SK-N-SH (cell line): ENCODE measurements around the gene ABITRAM. TPM values are rescaled to one million over a fixed set of nuclear protein-coding genes. Genes with fewer than 3 reads are reported as not detected.

Experiments
- CTCF ChIA-PET: fragments of 300-600, 350-600 bp; formaldehyde crosslinking; extraction: SDS; loops from one replicate; lab custom pipeline; 2021; lab: Yijun Ruan, JAX
- POLR2A ChIA-PET: fragments of 350-600 bp; sonication (Branson Sonifier 250); formaldehyde crosslinking; extraction: SDS; loops from one replicate; lab custom pipeline; 2020; ENCODE audit warnings: antibody characterized with exemption, inconsistent platforms; lab: Yijun Ruan, JAX
- DNase-seq: peaks from one replicate; pipeline ENCODE4 v3.0.0; 2012
- H2AFZ ChIP-seq: fragments of 200-600 bp; sonication (generic); 2 replicates; pipeline ENCODE4 v1.8.1; 2016; ENCODE audit warnings: antibody characterized with exemption, mild to moderate bottlenecking, low read depth
- H3F3A ChIP-seq: fragments of 200-600 bp; sonication (generic); replicated peaks from 2 replicates; pipeline ENCODE3; 2016; ENCODE audit warnings: antibody characterized with exemption, mild to moderate bottlenecking; ENCODE audit not compliant: insufficient read depth
- H3K27ac ChIP-seq, 2 experiments: fragments of 200-500 bp in 1 of 2; fragments of 200-600 bp in 1 of 2; sonication (Bioruptor generic) in 1 of 2; sonication (generic), shearing (Covaris generic) in 1 of 2; 2 replicates each; pipeline versions ENCODE4 v1.5.1 to v1.6.1; 2014 to 2016; ENCODE audit warnings: low read depth in 2 of 2, inconsistent platforms in 1 of 2, low read length in 1 of 2, mild to moderate bottlenecking in 1 of 2, mixed read lengths in 1 of 2
- H3K27me3 ChIP-seq: fragments of 200-600 bp; sonication (generic), shearing (Covaris generic); 2 replicates; pipeline ENCODE4 v1.6.1; 2016; ENCODE audit warnings: mixed run types; ENCODE audit not compliant: insufficient read depth
- H3K36me3 ChIP-seq, 2 experiments: fragments of 200-500 bp in 1 of 2; fragments of 200-600 bp in 1 of 2; sonication (Bioruptor generic) in 1 of 2; sonication (generic) in 1 of 2; replicated peaks in 1 of 2; 2 replicates each; pipeline versions ENCODE3 to v1.5.1; 2014 to 2016; ENCODE audit warnings: low read length in 1 of 2, mild to moderate bottlenecking in 1 of 2; ENCODE audit not compliant: insufficient read depth in 2 of 2, control insufficient read depth in 1 of 2
- H3K4me1 ChIP-seq, 2 experiments: fragments of 200-500 bp in 1 of 2; fragments of 200-600 bp in 1 of 2; sonication (Bioruptor generic) in 1 of 2; sonication (generic), shearing (Covaris generic) in 1 of 2; 2 replicates each; pipeline versions ENCODE4 v1.5.1 to v1.6.1; 2014 to 2016; ENCODE audit warnings: low read depth in 1 of 2, low read length in 1 of 2, mixed run types in 1 of 2; ENCODE audit not compliant: insufficient read depth in 2 of 2, control insufficient read depth in 1 of 2
- H3K4me2 ChIP-seq: fragments of 200-600 bp; sonication (generic), shearing (Covaris generic); 2 replicates; pipeline ENCODE4 v1.6.1; 2017; ENCODE audit warnings: mixed run types
- H3K4me3 ChIP-seq, 2 experiments: fragments of 200-500 bp in 1 of 2; fragments of 200-600 bp in 1 of 2; sonication (Bioruptor generic) in 1 of 2; sonication (generic), shearing (Covaris generic) in 1 of 2; 2 replicates each; pipeline versions ENCODE4 v1.5.1 to v1.8.1; 2014 to 2016; ENCODE audit warnings: low read depth in 2 of 2, inconsistent platforms in 1 of 2, low read length in 1 of 2, mild to moderate bottlenecking in 1 of 2, mixed read lengths in 1 of 2, moderate library complexity in 1 of 2
- H3K79me2 ChIP-seq: fragments of 200-600 bp; sonication (generic); 2 replicates; pipeline ENCODE4 v1.8.1; 2017; ENCODE audit warnings: mild to moderate bottlenecking; ENCODE audit not compliant: insufficient read depth
- H3K9ac ChIP-seq: fragments of 200-600 bp; sonication (generic); 2 replicates; pipeline ENCODE4 v1.6.1; 2017; ENCODE audit warnings: mixed run types
- H3K9me2 ChIP-seq: fragments of 200-600 bp; sonication (generic); 2 replicates; pipeline ENCODE4 v1.6.1; 2017; ENCODE audit warnings: mixed run types
- H3K9me3 ChIP-seq: fragments of 200-600 bp; sonication (generic); 2 replicates; pipeline ENCODE4 v1.6.1; 2017; ENCODE audit warnings: mixed run types, mild to moderate bottlenecking, moderate library complexity
- H4K20me1 ChIP-seq: fragments of 200-600 bp; sonication (generic); 2 replicates; pipeline ENCODE4 v1.6.1; 2017; ENCODE audit warnings: mild to moderate bottlenecking, mixed run types; ENCODE audit not compliant: insufficient read depth
- CHD2 ChIP-seq: fragments of 150-350 bp; IDR thresholded peaks from 2 replicates; pipeline ENCODE4 v1.6.1; 2018; ENCODE audit warnings: low read length; ENCODE audit not compliant: partially characterized antibody
- CTCF ChIP-seq: fragments of 200-600 bp; sonication (generic); IDR thresholded peaks from 2 replicates; pipeline ENCODE4 v1.6.1; 2017; ENCODE audit warnings: antibody characterized with exemption, mild to moderate bottlenecking, moderate library complexity
- EZH2phosphoT487 ChIP-seq: fragments of 200-600 bp; sonication (generic); IDR thresholded peaks from 2 replicates; pipeline ENCODE4 v1.6.1; 2017; ENCODE audit warnings: low read depth, mixed run types, mild to moderate bottlenecking, antibody characterized with exemption, moderate library complexity, borderline replicate concordance
- FOXM1 ChIP-seq: IDR thresholded peaks from 2 replicates; pipeline ENCODE4 v1.4.0; 2012; ENCODE audit warnings: low read depth, mild to moderate bottlenecking
- GABPA ChIP-seq: IDR thresholded peaks from 2 replicates; pipeline ENCODE4 v1.4.0; 2012; ENCODE audit warnings: low read depth, mild to moderate bottlenecking
- IRF3 ChIP-seq: fragments of 150-350 bp; IDR thresholded peaks from 2 replicates; pipeline ENCODE4 v1.6.1; 2016; ENCODE audit warnings: mild to moderate bottlenecking, low read depth, low read length
- JUND ChIP-seq: IDR thresholded peaks from 2 replicates; pipeline ENCODE4 v1.4.0; 2012
- MAX ChIP-seq: IDR thresholded peaks from 2 replicates; pipeline ENCODE4 v1.4.0; 2012; ENCODE audit warnings: low read depth
- NFIC ChIP-seq: IDR thresholded peaks from 2 replicates; pipeline ENCODE4 v1.4.0; 2012; ENCODE audit warnings: borderline replicate concordance
- NRF1 ChIP-seq: IDR thresholded peaks from 2 replicates; pipeline ENCODE4 v1.6.1; 2012; ENCODE audit warnings: low read depth, mild to moderate bottlenecking, low read length
- PBX3 ChIP-seq: IDR thresholded peaks from 2 replicates; pipeline ENCODE4; 2012
- RAD21 ChIP-seq: IDR thresholded peaks from 2 replicates; pipeline ENCODE4 v1.6.1; 2012; ENCODE audit warnings: mild to moderate bottlenecking, low read length
- REST ChIP-seq: IDR thresholded peaks from 2 replicates; pipeline ENCODE4 v1.6.1; 2012; ENCODE audit warnings: mild to moderate bottlenecking, low read depth, low read length, moderate library complexity
- TEAD4 ChIP-seq: IDR thresholded peaks from 2 replicates; pipeline ENCODE4 v1.4.0; 2012; ENCODE audit warnings: mild to moderate bottlenecking, borderline replicate concordance; ENCODE audit not compliant: insufficient read depth
- USF1 ChIP-seq: IDR thresholded peaks from 2 replicates; pipeline ENCODE4 v1.4.0; 2012; ENCODE audit warnings: low read depth, borderline replicate concordance
- ZBTB33 ChIP-seq: IDR thresholded peaks from 2 replicates; pipeline ENCODE4 v1.4.0; 2012; ENCODE audit warnings: low read depth, borderline replicate concordance
- WGBS: methylation state at CpG from one replicate; pipeline ENCODE4 v1.1.6; 2017; ENCODE audit warnings: low lambda C conversion rate; 5-methylcytosine and 5-hydroxymethylcytosine counted together
- polyA plus RNA-seq, 3 experiments: library from polyadenylated mRNA; depleted of rRNA; stranded (reverse); fragments of >200 nt; gene quantifications; 2 replicates each; pipeline ENCODE4 v1.2.3, GENCODE V29; 2012

ABITRAM gene
- polyA plus RNA-seq, 1 of the 3 experiments (the other 2 are of a cell fraction) = 13.9 TPM

GRCh38 chr9:108910402-108910801 is 23.8 kb upstream of the ABITRAM start (continued):
- TF ChIP-seq USF1 (no peak), CHD2 (no peak), TEAD4 (no peak), IRF3 (no peak)

GRCh38 chr9:108910914-108911313 is 23.3 kb upstream of the ABITRAM start:
- 100% methylated on average over 2 of the region's 2 CpGs for WGBS
- no peaks in the 10 kb centered on the region for H3F3A ChIP-seq
- H3K4me1 ChIP-seq = no peaks in the 10 kb centered on the region
- no peaks in the 10 kb centered on the region for H3K79me2 ChIP-seq
- ChIA-PET POLR2A (no interaction called here), CTCF (interaction anchor here (0.7 kb wide), 1 partner anchor 609 kb away, joined by 3 read pairs; no protein-coding TSS in a partner anchor)
- no peak overlapping the region for H3K27ac ChIP-seq
- no peak overlapping the region for H2AFZ ChIP-seq
- no peak overlapping the region for H3K4me2 ChIP-seq
- H3K9ac ChIP-seq = no peak overlapping the region
- H4K20me1 ChIP-seq = no peaks in the 10 kb centered on the region
- no peak overlapping the region for H3K4me3 ChIP-seq
- no peaks in the 10 kb centered on the region for H3K27me3 ChIP-seq
- H3K9me2 ChIP-seq = no peaks in the 10 kb centered on the region
- peaks cover 22 to 80% of the 10 kb centered on the region in 2 experiments for H3K36me3 ChIP-seq
- DNase-seq = no peak
- H3K9me3 ChIP-seq = no peaks in the 10 kb centered on the region
- no peak for TF ChIP-seq ZBTB33
- TF ChIP-seq NFIC = no peak
- no peak for TF ChIP-seq IRF3
- TF ChIP-seq NRF1 = no peak
- no peak for TF ChIP-seq REST
- no peak for TF ChIP-seq TEAD4
- no peak for TF ChIP-seq FOXM1
- TF ChIP-seq JUND = no peak
- no peak for TF ChIP-seq RAD21
- no peak for TF ChIP-seq CHD2
- no peak for TF ChIP-seq MAX
- no peak for TF ChIP-seq CTCF
- TF ChIP-seq EZH2phosphoT487 = no peak
- TF ChIP-seq USF1 = no peak
- no peak for TF ChIP-seq GABPA
- no peak for TF ChIP-seq PBX3
